Measurements from ENCODE around the gene KCNQ1. TPM values are rescaled to one million over a fixed set of nuclear protein-coding genes. Genes with fewer than 3 reads are reported as not detected.

The KCNQ1 gene
- total RNA-seq, 2 donors from 2014 or later: 51.4 to 55.8 TPM

DNA sequence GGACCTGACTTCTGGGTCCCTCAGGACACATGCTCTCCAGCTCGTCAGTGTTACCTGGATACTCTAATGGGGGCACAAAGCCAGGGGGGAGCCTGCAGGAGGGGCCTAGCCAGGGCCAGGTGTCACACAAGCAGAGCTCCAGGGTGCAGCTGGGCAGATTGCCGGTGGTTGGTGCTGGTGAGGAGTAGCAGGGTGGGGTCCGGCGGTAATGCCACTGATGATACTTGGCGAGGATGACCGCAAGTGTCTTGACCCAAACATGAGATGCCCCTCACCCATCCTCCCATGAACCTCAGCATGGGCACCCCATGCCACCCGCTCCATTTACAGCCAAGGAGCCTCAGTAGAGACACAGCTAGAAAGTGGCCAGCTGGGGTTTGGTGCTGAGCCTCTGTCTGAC is 270.1 kb downstream of the KCNQ1 start:
- intact Hi-C loops (cut with DNase I): no loop called here
- no peak for DNase-seq

DNA sequence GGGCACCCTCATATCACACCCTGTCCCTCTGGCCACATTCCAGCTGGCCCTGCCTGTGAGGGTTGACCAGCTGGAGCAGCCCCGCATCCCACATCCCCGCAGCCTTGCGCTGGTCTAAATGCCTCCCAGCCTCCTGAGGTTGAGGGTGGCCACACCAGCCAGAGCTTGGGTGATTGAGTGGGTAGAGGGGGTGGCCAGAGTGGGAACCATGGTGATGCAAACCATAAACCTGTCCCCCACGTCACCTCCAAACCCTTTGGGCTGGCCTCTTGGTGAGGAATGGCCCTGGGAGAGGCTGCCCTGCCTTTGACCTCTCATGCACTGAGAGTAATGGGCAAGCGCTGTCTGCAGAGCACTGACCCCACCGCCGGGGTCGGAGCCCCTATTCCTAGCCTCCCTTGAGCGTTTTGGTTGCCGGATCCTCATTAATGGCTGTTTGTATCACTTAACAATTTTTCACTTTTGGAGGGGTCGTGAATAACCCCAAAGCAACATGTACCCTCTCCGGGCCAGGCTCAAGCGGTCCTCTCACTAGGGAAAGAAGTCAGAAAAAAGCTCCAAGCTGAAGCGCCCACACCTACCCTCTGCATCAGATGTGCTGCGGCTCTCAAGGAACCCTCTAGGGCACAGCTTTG is 271.0 kb downstream of the KCNQ1 start:
- Histone ChIP-seq H3K36me3 (no peaks in the 10 kb centered on the region), H3K27ac (no peak overlapping the region), H3K9ac (ENCODE audit: low read depth in 2 of 2, low read length in 2 of 2) (no peak overlapping the region), H3K4me3 (no peak overlapping the region), H3K4me1 (no peaks in the 10 kb centered on the region), H3K27me3 (no peaks in the 10 kb centered on the region), H3K9me3 (no peaks in the 10 kb centered on the region)
- intact Hi-C loops (cut with DNase I): no loop called here
- TF ChIP-seq, protein P1, sequence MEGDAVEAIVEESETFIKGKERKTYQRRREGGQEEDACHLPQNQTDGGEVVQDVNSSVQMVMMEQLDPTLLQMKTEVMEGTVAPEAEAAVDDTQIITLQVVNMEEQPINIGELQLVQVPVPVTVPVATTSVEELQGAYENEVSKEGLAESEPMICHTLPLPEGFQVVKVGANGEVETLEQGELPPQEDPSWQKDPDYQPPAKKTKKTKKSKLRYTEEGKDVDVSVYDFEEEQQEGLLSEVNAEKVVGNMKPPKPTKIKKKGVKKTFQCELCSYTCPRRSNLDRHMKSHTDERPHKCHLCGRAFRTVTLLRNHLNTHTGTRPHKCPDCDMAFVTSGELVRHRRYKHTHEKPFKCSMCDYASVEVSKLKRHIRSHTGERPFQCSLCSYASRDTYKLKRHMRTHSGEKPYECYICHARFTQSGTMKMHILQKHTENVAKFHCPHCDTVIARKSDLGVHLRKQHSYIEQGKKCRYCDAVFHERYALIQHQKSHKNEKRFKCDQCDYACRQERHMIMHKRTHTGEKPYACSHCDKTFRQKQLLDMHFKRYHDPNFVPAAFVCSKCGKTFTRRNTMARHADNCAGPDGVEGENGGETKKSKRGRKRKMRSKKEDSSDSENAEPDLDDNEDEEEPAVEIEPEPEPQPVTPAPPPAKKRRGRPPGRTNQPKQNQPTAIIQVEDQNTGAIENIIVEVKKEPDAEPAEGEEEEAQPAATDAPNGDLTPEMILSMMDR (IDR thresholded peaks at IDR 0.05): no peak
- no peak for DNase-seq

More for the DNA sequence above, 270.1 kb downstream of the KCNQ1 start:
- TF ChIP-seq, protein P1 (IDR thresholded peaks at IDR 0.05): no peak
- Histone ChIP-seq H3K4me1 (no peaks in the 10 kb centered on the region), H3K36me3 (no peaks in the 10 kb centered on the region), H3K27me3 (no peaks in the 10 kb centered on the region), H3K27ac (no peak overlapping the region), H3K4me3 (no peak overlapping the region), H3K9ac (ENCODE audit: low read depth in 2 of 2, low read length in 2 of 2) (no peak overlapping the region), H3K9me3 (no peaks in the 10 kb centered on the region)

DNA sequence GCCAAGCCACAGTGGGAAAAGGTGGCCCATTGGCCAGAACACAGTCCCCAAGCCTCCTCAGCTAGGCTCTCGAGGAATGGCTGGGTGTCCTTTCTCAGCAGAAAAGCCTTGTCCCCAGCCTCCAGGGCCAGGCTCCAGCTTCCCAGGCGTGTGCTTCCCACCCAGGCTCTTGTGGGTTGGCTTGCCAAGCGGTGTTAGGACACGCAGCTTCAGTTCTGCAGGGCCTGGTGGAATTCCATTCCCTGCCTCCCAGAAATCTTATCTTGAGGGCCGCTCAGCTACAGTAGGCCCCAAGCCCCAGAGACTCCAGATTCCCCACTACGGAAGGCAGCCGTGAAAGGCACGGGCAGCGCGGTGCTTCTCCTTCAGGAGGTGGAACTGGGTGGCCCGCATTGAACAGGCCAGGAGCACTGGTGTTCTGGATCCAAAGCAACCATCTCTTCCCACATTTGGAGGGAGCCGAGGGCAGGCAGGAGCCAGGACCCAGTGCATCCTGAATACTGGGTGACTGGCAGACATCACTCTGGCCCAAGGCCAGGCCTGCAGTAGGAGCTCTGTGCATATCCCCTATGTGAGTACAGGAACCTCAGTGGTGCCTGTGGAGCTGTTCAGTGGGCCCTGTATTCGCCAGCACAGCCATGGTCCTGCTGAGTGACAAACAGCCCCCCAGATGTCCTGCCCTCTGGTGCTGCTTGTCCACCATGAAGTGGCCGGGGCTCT is 271.7 kb downstream of the KCNQ1 start:
- Histone ChIP-seq H3K9me3 (no peaks in the 10 kb centered on the region), H3K27ac (no peak overlapping the region), H3K27me3 (no peaks in the 10 kb centered on the region), H3K4me3 (no peak overlapping the region), H3K9ac (ENCODE audit: low read depth in 2 of 2, low read length in 2 of 2) (no peak overlapping the region), H3K4me1 (no peaks in the 10 kb centered on the region), H3K36me3 (no peaks in the 10 kb centered on the region)
- intact Hi-C loops (cut with DNase I): no loop called here
- DNase-seq: no peak
- TF ChIP-seq, protein P1 (IDR thresholded peaks at IDR 0.05): no peak

DNA sequence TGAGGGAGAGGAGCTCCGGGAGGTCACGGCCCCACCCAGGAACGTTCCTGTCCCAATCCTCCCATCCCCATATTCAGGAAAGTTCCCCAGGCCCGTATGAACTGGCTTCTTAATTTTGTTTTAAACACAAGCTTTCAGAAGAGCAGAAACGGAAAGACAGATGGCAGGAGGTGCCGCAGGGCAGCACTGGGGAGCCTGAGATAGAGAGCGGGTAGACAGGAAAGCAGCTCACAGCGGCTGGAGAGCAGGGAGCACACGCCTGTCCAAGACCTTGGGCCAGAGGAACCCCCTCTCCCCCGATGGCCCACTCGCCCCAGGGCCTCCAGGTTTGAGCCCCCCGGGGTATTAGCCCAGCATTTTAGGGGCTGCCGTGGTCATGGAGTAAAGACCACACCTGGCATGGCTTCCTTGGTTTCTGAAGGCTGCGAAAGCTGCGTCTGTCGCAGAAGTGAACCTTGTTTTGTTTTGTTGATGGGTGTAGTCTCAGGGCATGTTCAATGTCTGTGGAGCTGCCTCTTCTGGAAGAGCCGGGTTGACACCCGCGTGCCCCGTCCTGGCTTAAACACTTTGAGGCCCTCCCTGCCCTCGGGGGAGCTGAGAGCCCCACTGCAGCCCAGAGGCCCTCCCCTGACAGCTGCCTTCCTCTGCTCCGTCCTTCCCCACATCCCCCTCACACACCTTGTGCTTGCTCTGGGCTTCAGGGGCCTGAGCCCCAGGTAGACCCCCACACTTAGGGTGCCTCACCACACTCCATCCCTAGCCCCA is 272.9 kb downstream of the KCNQ1 start:
- Histone ChIP-seq H3K9ac (ENCODE audit: low read depth in 2 of 2, low read length in 2 of 2) (no peak overlapping the region), H3K4me3 (no peak overlapping the region), H3K4me1 (no peaks in the 10 kb centered on the region), H3K9me3 (no peaks in the 10 kb centered on the region), H3K36me3 (no peaks in the 10 kb centered on the region), H3K27me3 (no peaks in the 10 kb centered on the region), H3K27ac (no peak overlapping the region)
- intact Hi-C loops (cut with DNase I): no loop called here
- DNase-seq: no peak
- TF ChIP-seq, protein P1 (IDR thresholded peaks at IDR 0.05): no peak

DNA sequence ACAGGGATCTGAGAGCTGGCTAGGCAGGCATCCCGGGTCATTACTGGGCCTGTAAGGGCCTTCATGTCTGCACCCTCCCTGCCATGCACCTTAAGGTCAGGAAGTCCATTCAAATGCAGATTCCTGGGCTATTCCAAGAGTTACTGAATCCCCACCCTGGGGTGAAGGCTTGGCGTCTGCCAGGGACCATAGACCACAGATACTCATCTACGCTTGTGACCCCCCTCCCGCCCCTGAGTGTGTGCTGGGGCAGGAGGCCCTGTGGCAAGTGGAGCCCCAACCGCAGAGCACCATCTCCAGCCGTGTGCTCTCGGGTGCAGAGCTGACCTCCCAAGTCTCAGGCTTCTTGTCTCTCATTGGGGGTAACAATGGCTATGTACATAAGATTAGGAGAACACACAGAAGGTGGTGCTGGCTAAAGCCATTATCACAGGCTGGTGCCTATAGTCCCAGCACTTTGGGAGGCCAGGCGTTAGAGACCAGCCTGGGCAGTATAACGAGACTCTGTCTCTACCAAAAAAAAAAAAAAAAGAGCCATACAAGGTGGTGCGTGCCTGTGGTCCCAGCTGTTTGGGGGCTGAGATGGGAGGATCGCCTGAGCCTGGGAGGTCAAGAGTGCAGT is 274.1 kb downstream of the KCNQ1 start:
- no peak overlapping the region for H3K9ac ChIP-seq (ENCODE audit: low read depth in 2 of 2, low read length in 2 of 2)
- DNase-seq: no peak
- H3K27ac ChIP-seq: no peak overlapping the region

More for the DNA sequence above, 274.1 kb downstream of the KCNQ1 start:
- no peaks in the 10 kb centered on the region for H3K36me3 ChIP-seq
- no peaks in the 10 kb centered on the region for H3K9me3 ChIP-seq
- H3K4me1 ChIP-seq: no peaks in the 10 kb centered on the region
- intact Hi-C loops (cut with DNase I): no loop called here
- H3K27me3 ChIP-seq: no peaks in the 10 kb centered on the region
- H3K4me3 ChIP-seq: no peak overlapping the region
- TF ChIP-seq, protein P1 (IDR thresholded peaks at IDR 0.05): no peak
